Smooth muscle cell (in vitro differentiated cells): Measurements from ENCODE around the gene LRRC8D. TPM values are rescaled to one million over a fixed set of nuclear protein-coding genes. Genes with fewer than 3 reads are reported as not detected.
A peak's percentile ranks its signal among the peaks of the same experiment; 100 is the strongest.

Experiments used
- DNase-seq: peaks from one replicate; lab custom pipeline; 2025; ENCODE audit not compliant: unreplicated experiment; lab: John Stamatoyannopoulos, UW
- H2AFZ ChIP-seq: fragments of 200-600 bp; sonication (generic); 2 replicates; pipeline ENCODE4 v1.6.0; 2016; ENCODE audit warnings: antibody characterized with exemption, low read depth, mild to moderate bottlenecking
- H3F3A ChIP-seq: fragments of 200-600 bp; sonication (generic); 2 replicates; pipeline ENCODE4 v1.6.0; 2017; ENCODE audit warnings: antibody characterized with exemption, low read depth
- H3K27ac ChIP-seq: fragments of 200-600 bp; sonication (generic); 2 replicates; pipeline ENCODE4 v1.5.1; 2016; ENCODE audit warnings: low read depth, mild to moderate bottlenecking
- H3K27me3 ChIP-seq: fragments of 200-600 bp; sonication (generic); 2 replicates; pipeline ENCODE4 v1.6.1; 2016; ENCODE audit warnings: low read depth, mild to moderate bottlenecking
- H3K36me3 ChIP-seq: fragments of 200-600 bp; sonication (generic); 2 replicates; pipeline ENCODE4 v1.5.1; 2016; ENCODE audit warnings: low read depth
- H3K4me1 ChIP-seq: fragments of 200-600 bp; sonication (generic); 2 replicates; pipeline ENCODE4 v1.5.1; 2016; ENCODE audit warnings: low read depth
- H3K4me2 ChIP-seq: fragments of 200-600 bp; sonication (generic); 2 replicates; pipeline ENCODE4 v1.6.0; 2016; ENCODE audit warnings: mild to moderate bottlenecking
- H3K4me3 ChIP-seq: fragments of 200-600 bp; sonication (generic); 2 replicates; pipeline ENCODE4 v1.5.1; 2016; ENCODE audit warnings: mild to moderate bottlenecking
- H3K79me2 ChIP-seq: fragments of 200-600 bp; sonication (generic); 2 replicates; pipeline ENCODE4 v1.6.0; 2016; ENCODE audit warnings: low read depth, mild to moderate bottlenecking
- H3K9ac ChIP-seq: fragments of 200-600 bp; sonication (generic); 2 replicates; pipeline ENCODE4 v1.6.0; 2016; ENCODE audit warnings: low read depth
- H3K9me3 ChIP-seq: fragments of 200-600 bp; sonication (generic); replicated peaks from 2 replicates; pipeline ENCODE4 v1.5.1; 2016; ENCODE audit warnings: low read depth
- H4K20me1 ChIP-seq: fragments of 200-600 bp; sonication (generic); 2 replicates; pipeline ENCODE4 v1.6.0; 2016; ENCODE audit warnings: low read depth
- CTCF ChIP-seq: fragments of 200-600 bp; sonication (generic); IDR thresholded peaks from 2 replicates; pipeline ENCODE4 v1.5.1; 2017; ENCODE audit warnings: borderline replicate concordance, mild to moderate bottlenecking, antibody characterized with exemption; ENCODE audit not compliant: insufficient read depth, poor library complexity, severe bottlenecking
- WGBS: methylation state at CpG from one replicate; pipeline ENCODE4 v1.1.7; 2016; ENCODE audit warnings: low lambda C conversion rate; 5-methylcytosine and 5-hydroxymethylcytosine counted together
- polyA plus RNA-seq: library from polyadenylated mRNA; unstranded; fragments of >200 nt; fragmentation: Nextera tagmentation; extraction: Ambion mirVana; gene quantifications from 2 replicates; pipeline ENCODE4 v1.2.1, GENCODE V29; 2016
- total RNA-seq: library from RNA; depleted of rRNA; stranded (reverse); fragments of >200 nt; gene quantifications from 2 replicates; pipeline ENCODE4 v1.2.3, GENCODE V29; 2014

LRRC8D gene
- total and polyA plus RNA-seq, 2 experiments from 2014 or later = 5.2 to 25.1 TPM

- no peak for TF ChIP-seq CTCF
- Histone ChIP-seq H3F3A (no peaks in the 10 kb centered on the region), H3K36me3 (no peaks in the 10 kb centered on the region), H3K4me2 (no peak overlapping the region), H3K4me3 (no peak overlapping the region), H3K4me1 (no peaks in the 10 kb centered on the region), H4K20me1 (no peaks in the 10 kb centered on the region), H3K27me3 (no peaks in the 10 kb centered on the region), H3K27ac (no peak overlapping the region), H2AFZ (no peak overlapping the region), H3K79me2 (no peaks in the 10 kb centered on the region), H3K9ac (no peak overlapping the region), H3K9me3 (no peaks in the 10 kb centered on the region)
- WGBS = 88% methylated on average over 6 of the region's 6 CpGs
- DNase-seq = no peak
Measured at GRCh38 chr1:89779151-89779940, 41.5 kb upstream of the LRRC8D start.

GRCh38 chr1:89780721-89781120 lies 40.1 kb upstream of the LRRC8D start:
- Histone ChIP-seq H3K79me2 (no peaks in the 10 kb centered on the region), H3K27ac (no peak overlapping the region), H4K20me1 (no peaks in the 10 kb centered on the region), H3K27me3 (no peaks in the 10 kb centered on the region), H3K9me3 (no peaks in the 10 kb centered on the region), H3K36me3 (no peaks in the 10 kb centered on the region), H3K4me2 (no peak overlapping the region), H3K9ac (no peak overlapping the region), H3K4me3 (no peak overlapping the region), H3K4me1 (no peaks in the 10 kb centered on the region), H3F3A (no peaks in the 10 kb centered on the region), H2AFZ (no peak overlapping the region)
- peak; percentile 21 for TF ChIP-seq CTCF
- WGBS = 85% methylated on average over 2 of the region's 2 CpGs
- no peak for DNase-seq

- H3K4me2 ChIP-seq = peak overlapping the region; percentile 1
- DNase-seq = no peak
- WGBS = 45% methylated on average over 4 of the region's 4 CpGs
- no peaks in the 10 kb centered on the region for H3K9me3 ChIP-seq
- TF ChIP-seq CTCF = no peak
- no peak overlapping the region for H3K9ac ChIP-seq
- no peaks in the 10 kb centered on the region for H3K27me3 ChIP-seq
- no peak overlapping the region for H3K4me3 ChIP-seq
- no peaks in the 10 kb centered on the region for H3K4me1 ChIP-seq
- H3K79me2 ChIP-seq = no peaks in the 10 kb centered on the region
- H3K36me3 ChIP-seq = no peaks in the 10 kb centered on the region
- no peak overlapping the region for H3K27ac ChIP-seq
- H2AFZ ChIP-seq = no peak overlapping the region
- H3F3A ChIP-seq = no peaks in the 10 kb centered on the region
- no peaks in the 10 kb centered on the region for H4K20me1 ChIP-seq
Measured at GRCh38 chr1:89781494-89782126, 39.2 kb upstream of the LRRC8D start.
